Ascending aorta (tissue), 2 donors: ENCODE results near the gene WDR74. TPM values are rescaled to one million over a fixed set of nuclear protein-coding genes. Genes with fewer than 3 reads are reported as not detected.
A peak's percentile ranks its signal among the peaks of the same experiment; 100 is the strongest.
"Not testable (repeated sequence)": the region's sequence is repeated elsewhere in the genome, so short reads cannot be mapped to it uniquely, and the experiment has no call there.

Experiments used
- DNase-seq, 2 donors: peaks; one replicate each; pipeline ENCODE4 v3.0.0-alpha.2; 2019; ENCODE audit warnings: low spot score in 2 of 2
- H3K27ac ChIP-seq, 2 donors: fragments of 200-600 bp; sonication (generic); one replicate each; pipeline ENCODE4 v1.5.1; 2016 to 2017; ENCODE audit warnings: mild to moderate bottlenecking in 1 of 2
- H3K27me3 ChIP-seq: fragments of 200-600 bp; sonication (generic); one replicate; pipeline ENCODE4 v1.5.1; 2017
- H3K36me3 ChIP-seq, 2 donors: fragments of 200-600 bp; sonication (generic); one replicate each; pipeline ENCODE4 v1.5.1; 2016
- H3K4me1 ChIP-seq, 2 donors: fragments of 200-600 bp; sonication (generic); one replicate each; pipeline ENCODE4 v1.5.1; 2016 to 2017; ENCODE audit warnings: mild to moderate bottlenecking in 1 of 2
- H3K4me3 ChIP-seq, 2 donors: fragments of 200-600 bp; sonication (generic); one replicate each; pipeline ENCODE4 v1.5.1; 2016 to 2017; ENCODE audit warnings: mild to moderate bottlenecking in 1 of 2
- H3K9me3 ChIP-seq, 2 donors: fragments of 200-600 bp; sonication (generic); one replicate each; pipeline ENCODE4 v1.5.1; 2016
- intact Hi-C: fragments of 100-400 bp; cut with DNase I; formaldehyde crosslinking; loops from one replicate; pipeline ENCODE4 v1.15.1; 2023
- total RNA-seq: library from RNA; depleted of rRNA; stranded (reverse); fragments of >200 nt; gene quantifications from one replicate; pipeline ENCODE4 v1.1.0, GENCODE V29; 2016
- TF ChIP-seq, protein P1 (sequence below), 3 experiments: fragments of 200-600 bp in 2 of 3; fragments of 450-650 bp in 1 of 3; sonication (generic) in 2 of 3; IDR thresholded peaks; one replicate each; pipeline ENCODE4 v1.5.1; 2016 to 2019; ENCODE audit warnings: antibody characterized with exemption in 3 of 3, mild to moderate bottlenecking in 1 of 3, moderate library complexity in 1 of 3

Gene WDR74
- total RNA-seq, 1 donor from 2014 or later: 28.7 TPM

DNA sequence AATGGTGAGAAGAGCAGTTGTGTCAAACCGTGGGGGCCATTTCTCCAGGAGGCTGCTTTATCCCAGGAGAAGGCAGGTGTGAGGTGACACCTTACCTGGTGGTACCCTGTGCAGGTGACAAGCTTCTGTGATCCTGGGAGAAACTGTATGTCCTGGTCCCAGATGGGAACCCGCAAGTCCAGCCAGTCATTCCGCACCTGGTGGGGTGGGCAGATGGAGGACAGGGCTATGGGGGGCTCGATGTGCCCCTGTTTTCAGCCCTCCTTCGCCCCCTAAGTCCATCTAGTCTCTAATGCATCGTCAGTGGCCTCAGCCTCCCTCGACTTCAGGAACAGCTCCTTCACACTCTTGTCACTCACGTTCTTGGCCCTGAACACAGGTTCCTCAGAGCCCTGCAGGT lies 4.1 kb downstream of the WDR74 start:
- intact Hi-C loops: no loop called here
- no peaks in the 10 kb centered on the region for H3K9me3 ChIP-seq
- DNase-seq: no peak
- H3K36me3 ChIP-seq: peaks cover 11% of the 10 kb centered on the region in 2 donors
- H3K27me3 ChIP-seq: no peaks in the 10 kb centered on the region
- H3K4me3 ChIP-seq: no peak overlapping the region
- no peak overlapping the region for H3K27ac ChIP-seq
- peaks cover 6 to 20% of the 10 kb centered on the region in 2 donors for H3K4me1 ChIP-seq
- TF ChIP-seq, protein P1, sequence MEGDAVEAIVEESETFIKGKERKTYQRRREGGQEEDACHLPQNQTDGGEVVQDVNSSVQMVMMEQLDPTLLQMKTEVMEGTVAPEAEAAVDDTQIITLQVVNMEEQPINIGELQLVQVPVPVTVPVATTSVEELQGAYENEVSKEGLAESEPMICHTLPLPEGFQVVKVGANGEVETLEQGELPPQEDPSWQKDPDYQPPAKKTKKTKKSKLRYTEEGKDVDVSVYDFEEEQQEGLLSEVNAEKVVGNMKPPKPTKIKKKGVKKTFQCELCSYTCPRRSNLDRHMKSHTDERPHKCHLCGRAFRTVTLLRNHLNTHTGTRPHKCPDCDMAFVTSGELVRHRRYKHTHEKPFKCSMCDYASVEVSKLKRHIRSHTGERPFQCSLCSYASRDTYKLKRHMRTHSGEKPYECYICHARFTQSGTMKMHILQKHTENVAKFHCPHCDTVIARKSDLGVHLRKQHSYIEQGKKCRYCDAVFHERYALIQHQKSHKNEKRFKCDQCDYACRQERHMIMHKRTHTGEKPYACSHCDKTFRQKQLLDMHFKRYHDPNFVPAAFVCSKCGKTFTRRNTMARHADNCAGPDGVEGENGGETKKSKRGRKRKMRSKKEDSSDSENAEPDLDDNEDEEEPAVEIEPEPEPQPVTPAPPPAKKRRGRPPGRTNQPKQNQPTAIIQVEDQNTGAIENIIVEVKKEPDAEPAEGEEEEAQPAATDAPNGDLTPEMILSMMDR (IDR thresholded peaks at IDR 0.05): no peak

DNA sequence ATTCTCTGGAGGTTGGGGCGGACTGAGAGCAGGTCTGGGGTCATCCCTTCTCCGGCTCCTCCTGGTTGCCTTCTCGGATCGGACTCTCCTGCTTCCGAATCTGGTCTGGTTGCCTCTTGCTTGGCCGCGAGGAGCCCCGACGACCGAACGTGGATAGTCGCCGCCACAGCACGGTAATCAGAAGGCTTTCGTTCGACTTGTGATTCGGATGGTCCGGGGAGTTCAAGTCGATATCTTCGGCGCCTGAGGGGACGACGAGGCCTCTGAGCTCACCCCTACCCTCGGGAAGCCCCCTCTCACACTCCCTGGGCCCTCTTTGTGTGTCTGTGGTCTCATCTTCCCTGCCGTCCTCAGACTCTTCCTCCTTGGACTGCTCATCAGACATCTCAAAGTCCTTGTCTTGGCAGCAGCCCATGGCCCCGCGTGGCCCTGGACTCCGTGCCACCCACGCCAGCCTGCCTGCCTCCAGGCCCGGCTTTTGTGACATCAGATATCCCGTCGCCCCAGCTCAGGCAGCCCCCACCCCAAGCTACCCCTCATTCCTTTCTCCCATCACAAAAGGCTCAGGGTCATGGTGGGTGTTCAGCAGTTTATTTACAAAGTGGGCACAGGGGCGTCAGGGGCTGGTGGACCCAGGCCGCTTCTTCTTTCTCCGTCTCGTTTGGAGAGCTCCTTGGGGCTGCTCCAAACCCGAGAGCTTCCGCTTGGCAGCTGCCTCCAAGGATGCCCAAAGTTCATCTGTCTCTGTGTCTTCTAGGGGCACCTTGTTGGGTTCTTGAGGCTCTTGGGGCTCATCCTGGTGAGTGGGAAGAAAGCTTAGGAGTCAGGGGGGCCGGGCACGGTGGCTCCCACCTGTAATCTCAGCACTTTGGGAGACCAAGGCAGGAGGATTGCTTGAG lies 6.8 kb downstream of the WDR74 start, which contains the start of gene TEX54:
Gene TEX54 (minus strand): TSS at position 506 of the 899 bp plus-strand sequence.
- peaks cover 13 to 23% of the 10 kb centered on the region in 2 donors for H3K36me3 ChIP-seq
- peaks cover 0 to 31% of the 10 kb centered on the region in 2 donors for H3K4me1 ChIP-seq
- peak within 1 kb of the TSS; percentile 74 to 77 for H3K4me3 ChIP-seq
- peak in 1 of 2 donors; percentile 74 for DNase-seq
- H3K27me3 ChIP-seq: no peaks in the 10 kb centered on the region
- H3K9me3 ChIP-seq: no peaks in the 10 kb centered on the region
- TF ChIP-seq, protein P1 (IDR thresholded peaks at IDR 0.05): no peak
- H3K27ac ChIP-seq: peak within 1 kb of the TSS; percentile 90 to 95
- intact Hi-C loops: loop anchor here (1.0 to 5.0 kb wide), 5 partner anchors 23 to 220 kb away; partner anchors contain the start of genes BSCL2, EML3, GNG3 and NXF1

DNA sequence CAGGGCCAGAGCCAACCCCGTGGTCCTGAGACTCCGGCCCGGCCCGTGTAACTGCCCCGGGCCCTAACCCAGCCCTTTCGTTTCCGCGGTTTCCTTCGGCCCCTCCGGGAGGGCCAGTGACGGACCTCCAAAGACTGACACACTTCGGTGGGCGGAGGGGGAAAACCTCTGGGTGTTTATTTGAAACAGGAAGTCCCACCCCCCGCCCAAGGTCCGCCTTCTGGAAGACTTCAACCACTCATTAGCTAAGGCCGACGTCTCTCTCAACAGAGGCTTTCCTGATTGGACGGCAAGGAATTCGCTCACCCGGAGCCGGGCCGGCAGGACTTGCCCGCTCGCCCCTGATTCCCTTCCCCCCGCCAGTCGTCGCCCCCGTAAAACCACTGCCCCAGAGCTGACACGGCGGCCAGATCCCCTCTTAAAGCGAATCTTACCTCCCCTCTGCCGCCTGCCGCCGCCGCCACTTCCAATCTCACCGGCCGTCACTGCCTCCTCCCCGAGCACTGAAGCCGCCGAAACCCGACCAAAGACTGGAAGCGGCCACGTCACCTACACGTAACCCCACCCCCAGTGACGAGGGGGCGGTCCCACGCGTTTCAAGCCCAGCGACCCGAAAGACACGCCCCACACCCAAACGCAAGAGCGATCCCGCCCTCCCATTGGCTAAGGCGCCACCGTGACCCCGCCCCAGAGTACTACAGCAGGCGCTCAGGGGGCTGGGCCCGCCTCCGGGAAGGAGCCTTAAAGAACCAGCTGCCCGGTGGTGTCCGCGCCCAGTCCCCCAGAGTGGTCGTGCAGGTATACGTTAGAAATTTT lies 7.7 kb downstream of the WDR74 start, which contains the start of gene STX5:
Gene STX5 (minus strand): TSS at position 532 of the 816 bp plus-strand sequence. CDS start 808 bp downstream, outside the sequence.
- intact Hi-C loops: loop anchor here (1.0 to 5.0 kb wide), 7 partner anchors 8 to 219 kb away; partner anchors contain the start of genes BSCL2, EML3, GNG3 and HNRNPUL2
- H3K36me3 ChIP-seq: peaks cover 22 to 32% of the 10 kb centered on the region in 2 donors
- peaks cover 0 to 31% of the 10 kb centered on the region in 2 donors for H3K4me1 ChIP-seq
- no peaks in the 10 kb centered on the region for H3K27me3 ChIP-seq
- TF ChIP-seq, protein P1 (IDR thresholded peaks at IDR 0.05): no peak
- no peaks in the 10 kb centered on the region for H3K9me3 ChIP-seq
- H3K4me3 ChIP-seq: peak within 1 kb of the TSS; percentile 74 to 77
- H3K27ac ChIP-seq: peak within 1 kb of the TSS; percentile 90 to 95
- peak; percentile 96 to 100 for DNase-seq

GRCh38 chr11:62830904-62831519 lies 8.4 kb downstream of the WDR74 start:
- peak overlapping the region; percentile 74 to 77 for H3K4me3 ChIP-seq
- peak overlapping the region; percentile 90 to 95 for H3K27ac ChIP-seq
- peaks cover 29 to 39% of the 10 kb centered on the region in 2 donors for H3K36me3 ChIP-seq
- no peak for DNase-seq
- intact Hi-C loops: loop anchor here (1.0 to 5.0 kb wide), 4 partner anchors 8 to 219 kb away; partner anchors contain the start of genes BSCL2, EML3, GNG3 and HNRNPUL2
- H3K27me3 ChIP-seq: no peaks in the 10 kb centered on the region
- peaks cover 0 to 31% of the 10 kb centered on the region in 2 donors for H3K4me1 ChIP-seq
- TF ChIP-seq, protein P1 (IDR thresholded peaks at IDR 0.05): no peak
- H3K9me3 ChIP-seq: no peaks in the 10 kb centered on the region

GRCh38 chr11:62828130-62828529 lies 11.3 kb downstream of the WDR74 start:
- DNase-seq, H3K27me3 ChIP-seq, H3K27ac ChIP-seq, H3K4me3 ChIP-seq, H3K9me3 ChIP-seq, intact Hi-C loops: not testable (repeated sequence)
- Histone ChIP-seq H3K36me3 (peaks cover 47 to 56% of the 10 kb centered on the region in 2 donors), H3K4me1 (peaks cover 0 to 27% of the 10 kb centered on the region in 2 donors)
